Activated CD4-positive, alpha-beta T cell treated with anti-CD3 and anti-CD28 coated beads for 24 hours (primary cell): ENCODE measurements around the gene DHODH.

ENCODE experiments used
- DNase-seq, 2 donors: peaks; one replicate each; pipeline ENCODE4 v3.0.0-alpha.2; 2020; ENCODE audit warnings: low read depth in 2 of 2

The DHODH gene

DNA sequence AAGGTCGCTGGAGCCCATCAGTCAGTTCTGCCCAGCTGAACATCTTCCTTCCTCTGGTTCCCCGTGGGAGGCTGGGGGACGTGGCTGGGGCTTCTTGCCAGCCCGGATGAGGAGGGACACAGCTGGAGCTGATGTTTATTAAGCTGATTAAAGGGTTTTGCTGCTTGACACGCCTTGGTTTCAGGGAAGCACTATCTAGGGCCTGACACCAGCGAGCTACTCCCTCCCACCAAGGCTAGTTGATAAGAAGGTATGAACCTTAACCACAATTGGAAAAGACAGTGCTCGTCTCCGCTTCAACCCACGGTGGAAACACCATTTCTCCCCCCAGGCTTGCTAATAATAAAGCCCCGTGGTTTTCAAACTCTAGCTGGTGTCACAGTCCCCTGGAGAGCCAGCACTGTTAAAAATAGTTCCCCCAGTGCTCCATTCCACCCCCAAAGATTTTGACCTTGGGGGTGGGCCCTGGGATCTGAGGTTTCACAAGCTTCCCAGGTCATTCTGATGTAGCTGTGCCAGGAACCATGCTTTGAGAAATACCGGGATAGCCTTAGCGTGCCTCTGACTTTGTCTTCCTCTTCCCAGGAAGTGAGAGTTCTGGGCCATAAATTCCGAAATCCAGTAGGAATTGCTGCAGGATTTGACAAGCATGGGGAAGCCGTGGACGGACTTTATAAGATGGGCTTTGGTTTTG lies 5.5 kb downstream of the DHODH start:
- no peak for DNase-seq

DNA sequence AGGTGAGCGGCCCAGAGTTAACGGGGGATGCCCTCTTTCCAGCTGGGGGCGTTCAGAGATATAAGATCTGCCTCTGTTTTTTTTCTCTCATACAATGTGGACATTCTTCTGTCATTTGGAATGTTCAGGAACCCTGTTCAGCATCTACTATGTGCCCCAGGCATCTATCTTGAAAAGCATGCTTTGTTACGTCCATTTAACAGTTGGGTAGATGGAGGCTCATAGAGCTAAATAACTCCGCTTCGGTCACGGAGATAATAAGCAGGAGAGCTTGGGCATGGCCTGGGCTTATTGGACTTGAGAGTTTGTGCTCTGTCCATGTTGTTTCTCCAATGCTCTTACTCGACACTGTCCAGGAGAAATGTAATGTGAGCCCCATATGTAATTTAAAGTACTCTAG lies 6.1 kb downstream of the DHODH start:
- DNase-seq: no peak

DNA sequence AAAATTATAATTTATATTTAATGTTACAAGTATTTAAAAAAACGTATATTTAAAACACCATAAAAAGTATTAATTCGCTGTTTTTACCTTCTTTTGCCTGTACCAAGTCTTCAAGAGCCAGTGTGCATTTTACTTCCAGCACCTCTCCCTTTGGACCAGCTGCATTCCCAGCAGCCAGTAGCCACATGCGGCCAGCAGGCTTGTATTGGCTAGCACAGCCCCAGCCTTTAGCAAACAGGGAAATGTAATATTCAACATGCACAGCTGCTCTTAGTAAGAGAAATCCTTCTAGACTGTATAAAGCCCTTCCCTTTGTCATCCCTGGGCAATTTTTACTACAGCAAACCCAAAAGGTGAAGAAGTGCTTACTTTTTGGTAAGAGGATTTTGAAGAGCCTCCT lies 6.6 kb downstream of the DHODH start:
- DNase-seq: no peak

DNA sequence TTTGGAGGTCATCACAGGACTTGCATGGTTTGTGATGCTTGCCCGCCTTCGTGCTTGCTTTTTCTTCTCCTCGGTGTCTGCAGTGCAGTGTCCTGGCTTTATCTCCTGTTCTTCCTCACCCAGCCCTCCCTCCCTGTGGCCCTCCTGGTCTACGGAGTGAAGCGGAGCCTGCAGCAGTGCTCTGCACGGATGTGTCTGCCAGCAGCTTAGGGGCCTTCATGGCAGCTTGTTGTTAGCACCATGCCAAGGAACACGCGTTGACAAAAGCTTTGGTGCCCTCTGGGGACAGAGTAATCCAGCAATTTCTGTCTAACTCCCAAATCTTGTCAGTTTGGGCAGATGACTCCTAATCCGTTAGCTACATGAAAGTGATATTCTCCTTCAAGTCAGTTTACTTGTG lies 9.9 kb downstream of the DHODH start:
- DNase-seq: no peak

DNA sequence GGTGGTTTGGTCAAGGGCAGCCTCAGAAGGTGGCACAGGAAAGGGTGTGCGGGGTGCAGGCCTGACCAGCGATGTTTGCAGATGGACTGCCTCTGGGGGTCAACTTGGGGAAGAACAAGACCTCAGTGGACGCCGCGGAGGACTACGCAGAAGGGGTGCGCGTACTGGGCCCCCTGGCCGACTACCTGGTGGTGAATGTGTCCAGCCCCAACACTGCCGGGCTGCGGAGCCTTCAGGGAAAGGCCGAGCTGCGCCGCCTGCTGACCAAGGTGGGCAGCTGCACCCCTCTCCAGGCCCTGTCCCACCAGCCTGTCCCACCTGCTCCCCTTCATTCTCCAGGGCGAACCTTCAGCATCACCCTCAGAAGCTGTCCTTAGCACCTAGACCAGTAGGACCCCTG lies 12.5 kb downstream of the DHODH start:
- DNase-seq: no peak

DNA sequence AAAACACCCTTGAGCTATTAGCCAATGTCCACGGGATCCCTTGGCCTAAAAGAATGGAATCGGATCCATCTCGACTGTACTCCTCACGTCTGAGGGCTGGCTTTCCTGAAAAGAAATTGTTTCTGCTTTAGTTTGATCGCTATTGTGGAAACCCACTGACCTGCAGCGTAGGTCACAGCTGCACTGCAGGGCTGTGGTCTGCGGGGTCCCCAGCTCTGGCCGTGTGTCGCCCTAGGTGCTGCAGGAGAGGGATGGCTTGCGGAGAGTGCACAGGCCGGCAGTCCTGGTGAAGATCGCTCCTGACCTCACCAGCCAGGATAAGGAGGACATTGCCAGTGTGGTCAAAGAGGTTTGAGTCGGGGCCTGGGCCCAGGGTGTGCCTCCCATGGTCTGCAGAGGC lies 13.6 kb downstream of the DHODH start:
- no peak for DNase-seq

DNA sequence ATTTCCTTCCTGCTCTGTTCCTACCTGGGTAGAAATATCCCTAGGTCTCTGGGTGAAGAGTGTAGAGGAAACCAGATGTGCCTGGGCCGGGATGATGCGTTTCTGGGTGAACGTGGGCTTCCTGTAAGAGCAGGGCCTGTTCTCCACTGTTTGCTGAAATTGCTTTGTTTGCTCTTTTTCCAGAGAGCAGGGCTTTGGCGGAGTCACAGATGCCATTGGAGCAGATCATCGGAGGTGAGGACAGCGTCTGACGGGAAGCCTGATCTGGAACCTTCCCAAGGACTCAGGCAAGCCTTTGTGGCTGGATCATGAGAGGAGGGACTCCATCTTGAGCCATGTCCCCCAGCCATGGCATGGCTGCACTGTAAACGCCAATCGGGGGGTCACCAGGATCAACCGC lies 15.4 kb downstream of the DHODH start:
- no peak for DNase-seq

DNA sequence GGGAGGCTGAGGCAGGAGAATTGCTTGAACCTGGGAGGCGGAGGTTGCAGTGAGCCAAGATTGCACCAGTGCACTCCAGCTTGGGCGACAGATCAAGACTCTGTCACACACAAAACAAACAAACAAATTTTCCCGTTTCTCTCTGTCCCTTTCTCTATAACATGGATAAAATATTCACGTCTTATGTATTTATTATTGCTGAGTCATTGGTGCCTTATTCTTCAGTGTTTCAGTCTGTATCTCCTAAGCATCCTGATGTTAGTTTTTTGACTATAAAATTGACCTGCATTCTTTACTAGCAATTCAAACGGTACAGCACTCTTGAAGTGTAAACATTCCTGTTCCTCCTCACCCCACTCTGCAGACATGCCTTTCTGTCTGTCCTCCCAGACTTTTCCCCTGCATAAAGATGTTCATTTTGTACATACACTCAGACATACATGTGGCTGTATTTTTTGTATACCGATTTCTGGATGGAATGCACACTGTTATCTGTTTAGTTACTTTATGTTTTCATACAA lies 16.4 kb downstream of the DHODH start:
- DNase-seq: no peak

DNA sequence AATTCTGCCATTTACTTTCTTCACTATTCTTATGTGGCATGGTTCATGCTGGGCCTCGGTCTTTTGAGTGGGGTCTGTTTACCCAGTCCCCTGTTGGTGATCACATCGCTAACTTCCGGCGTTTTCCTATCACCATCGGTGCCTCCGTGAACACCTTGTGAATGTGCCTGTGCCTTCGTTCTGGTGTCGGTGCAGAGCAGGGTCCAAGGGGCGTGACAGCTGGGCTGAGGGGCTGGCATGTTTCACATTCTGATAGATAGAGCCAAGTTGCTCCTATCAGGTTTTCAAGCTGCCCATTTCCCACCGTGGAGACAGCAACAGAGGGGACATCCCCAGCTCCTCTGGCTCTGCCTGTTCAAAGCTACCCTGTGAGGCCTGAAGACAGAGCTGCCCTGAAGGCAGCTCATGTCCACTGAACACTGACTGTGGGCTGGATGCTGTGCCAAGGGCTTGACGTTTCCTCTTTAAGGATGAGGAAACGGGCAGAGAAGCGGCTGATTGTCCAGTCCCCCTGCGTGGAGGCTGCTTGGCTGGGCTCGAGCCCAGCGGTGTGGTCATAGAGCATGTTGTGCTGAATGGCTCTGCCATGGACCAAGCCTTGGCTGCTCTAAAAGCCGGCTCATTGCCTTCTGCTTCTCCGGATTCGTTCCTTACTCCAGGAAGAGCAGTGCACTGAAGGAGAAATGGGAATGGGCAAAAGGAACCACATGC lies 17.0 kb downstream of the DHODH start:
- no peak for DNase-seq

DNA sequence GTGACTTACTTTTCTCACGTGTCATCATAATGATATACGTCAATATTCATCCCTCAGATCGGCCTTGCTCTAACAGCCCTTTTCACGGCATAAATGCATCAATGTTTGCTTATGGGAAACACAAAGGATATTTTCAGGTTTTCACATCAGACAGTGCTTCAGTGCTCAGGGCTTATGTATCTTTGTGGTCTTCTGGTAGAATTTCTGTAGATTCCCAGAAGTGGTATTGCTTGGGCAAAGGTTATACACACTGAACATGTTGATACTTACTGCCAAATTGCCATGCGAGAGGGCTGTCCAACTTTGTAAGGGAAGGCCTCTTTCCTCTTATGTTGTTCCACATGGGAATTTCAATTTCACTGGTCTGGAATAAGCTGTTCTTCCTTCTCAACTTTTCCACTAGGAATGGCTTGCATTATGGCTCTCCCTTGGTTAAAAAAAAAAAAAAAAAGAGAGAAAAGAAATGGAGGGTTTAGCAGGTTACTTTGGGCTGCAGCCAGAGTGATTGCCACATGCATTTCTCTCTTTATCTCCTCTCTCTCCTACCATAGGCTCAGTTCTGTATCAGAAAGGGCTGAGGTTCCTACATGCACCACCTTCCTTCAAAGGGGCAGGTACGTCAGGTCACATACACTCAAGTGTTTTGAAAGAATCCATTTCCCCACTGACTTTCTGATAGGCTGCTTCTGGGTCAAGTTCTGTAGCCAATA lies 19.3 kb downstream of the DHODH start:
- DNase-seq: no peak

DNA sequence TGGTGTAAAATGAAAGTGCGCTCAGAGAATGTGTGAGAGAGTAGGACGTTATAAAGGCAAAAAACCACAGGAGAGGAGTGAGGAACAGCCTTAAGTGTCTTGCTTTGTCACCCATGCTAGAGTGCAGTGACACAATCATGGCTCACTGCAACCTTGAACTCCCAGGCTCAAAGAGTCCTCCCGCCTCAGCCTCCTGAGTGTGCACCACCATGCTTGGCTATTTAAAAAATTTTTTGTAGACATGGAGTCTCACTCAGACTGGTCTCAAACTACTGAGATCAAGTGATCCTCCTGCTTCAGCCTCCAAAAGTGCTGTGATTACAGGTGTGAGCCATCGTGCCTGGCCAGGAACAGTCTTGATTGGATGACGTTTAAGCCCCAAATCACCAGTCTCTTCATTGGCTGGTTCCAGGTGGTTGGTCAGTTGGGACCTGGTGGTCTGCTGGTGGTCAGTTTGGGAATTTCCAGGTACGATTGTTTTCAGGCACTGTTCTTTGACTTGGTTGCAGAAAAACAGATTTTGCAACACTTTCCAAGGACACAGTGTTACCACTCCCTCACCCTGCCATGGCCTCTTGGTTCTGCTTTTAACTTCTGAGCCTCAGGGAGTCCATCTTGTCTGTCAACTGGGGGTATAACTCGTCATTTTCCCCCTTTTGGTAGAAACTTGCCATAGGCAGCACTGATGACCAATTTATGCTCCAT lies 21.2 kb downstream of the DHODH start:
- no peak for DNase-seq

DNA sequence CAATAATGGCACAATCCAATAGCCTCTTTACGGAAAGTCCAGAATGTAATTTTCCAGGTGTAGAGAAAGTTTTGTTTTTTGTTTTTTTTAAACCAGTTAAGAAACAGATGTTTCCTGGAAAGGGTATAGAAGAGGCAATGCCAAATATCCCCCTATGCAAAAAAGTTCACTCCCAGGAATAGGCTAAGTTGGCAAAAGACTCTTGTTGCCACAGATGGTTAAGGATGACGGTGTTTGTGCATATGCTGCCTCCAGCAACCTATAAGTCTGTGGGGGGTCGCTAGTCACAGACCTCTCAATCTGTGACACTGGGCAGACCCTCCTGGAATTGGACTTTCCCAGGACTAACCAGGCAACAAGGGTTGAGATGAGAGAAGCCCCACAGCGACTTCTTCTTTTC lies 24.9 kb downstream of the DHODH start:
- no peak for DNase-seq

DNA sequence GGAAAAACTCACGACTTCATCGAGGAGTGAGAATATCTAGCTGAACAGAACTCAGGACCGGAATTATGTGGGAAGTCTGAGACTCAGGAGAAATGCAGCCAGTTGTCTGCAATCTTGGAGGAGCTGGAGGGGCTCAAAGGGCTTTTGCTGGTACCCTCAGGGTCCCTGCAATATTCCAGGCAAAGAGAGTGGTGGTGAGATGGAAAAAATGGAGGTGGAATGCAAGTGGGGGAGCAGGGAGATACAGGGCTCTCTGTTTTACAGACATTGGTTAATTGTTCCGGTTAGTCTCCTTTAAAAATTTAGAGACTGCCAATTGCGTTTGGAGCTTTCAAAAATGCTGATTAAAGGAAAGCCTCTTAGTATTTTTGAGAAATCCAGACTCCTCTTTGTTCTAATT lies 27.6 kb downstream of the DHODH start:
- no peak for DNase-seq

DNA sequence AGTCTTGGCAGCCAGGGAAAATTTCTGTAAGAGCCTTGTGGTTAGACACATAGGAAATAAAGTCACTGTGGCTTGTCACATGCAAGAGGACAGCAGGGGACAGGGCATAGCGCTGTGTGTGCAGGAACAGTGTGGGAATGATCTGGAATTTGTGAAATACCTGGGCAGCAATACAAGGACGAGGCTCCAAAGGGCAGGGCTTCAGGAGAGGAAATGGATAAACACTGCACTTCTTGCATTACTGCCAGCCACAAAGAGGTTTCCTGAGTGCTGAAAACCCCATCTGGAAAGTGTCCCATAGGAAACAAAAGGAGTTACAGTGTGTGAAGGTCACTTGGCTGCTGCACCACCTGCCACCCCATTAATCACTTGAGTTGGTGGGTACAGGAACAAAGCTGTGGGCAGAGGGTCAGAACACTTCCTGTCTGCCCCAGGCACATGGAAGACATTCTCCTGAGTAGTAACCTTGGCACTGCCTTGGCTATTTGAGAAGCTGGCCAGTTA lies 33.7 kb downstream of the DHODH start:
- no peak for DNase-seq

DNA sequence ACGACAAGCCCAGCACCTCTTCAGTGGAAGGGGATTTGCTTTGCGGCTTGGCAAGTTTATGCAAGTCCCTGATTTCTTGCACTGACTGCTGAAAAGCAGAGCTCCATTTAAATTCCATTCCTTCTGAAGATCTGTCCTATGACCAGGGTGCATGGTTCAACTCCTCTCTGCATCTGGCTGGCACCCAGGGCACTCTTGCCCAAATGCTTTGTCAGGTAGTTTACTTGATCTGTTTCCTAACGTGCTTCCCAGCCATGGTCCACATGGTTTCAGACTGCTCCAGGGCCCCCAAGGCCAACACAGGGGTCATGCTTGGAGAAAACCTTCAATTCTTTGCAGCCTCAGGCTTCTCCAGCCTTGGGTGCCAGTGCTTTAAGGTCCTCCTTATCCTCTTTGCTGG lies 34.5 kb downstream of the DHODH start:
- no peak for DNase-seq

DNA sequence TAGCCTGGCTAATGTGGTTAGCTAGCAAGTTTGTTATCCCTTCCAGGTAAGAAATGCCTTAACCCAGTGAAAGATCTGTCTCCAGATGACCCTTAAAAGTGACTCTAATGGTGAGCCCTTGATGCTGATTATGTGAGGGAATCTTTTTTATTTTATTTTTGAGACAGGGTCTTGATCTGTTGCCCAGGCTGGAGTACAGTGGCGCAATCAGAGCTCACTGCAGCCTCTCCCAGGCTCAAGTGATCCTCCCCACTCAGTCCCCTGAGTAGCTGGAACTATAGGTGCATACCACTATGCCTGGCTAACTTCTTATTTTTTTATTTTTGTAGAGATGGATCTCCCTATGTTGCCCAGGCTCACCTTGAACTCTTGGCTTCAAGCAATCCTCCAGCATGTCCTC lies 35.0 kb downstream of the DHODH start:
- DNase-seq: no peak

DNA sequence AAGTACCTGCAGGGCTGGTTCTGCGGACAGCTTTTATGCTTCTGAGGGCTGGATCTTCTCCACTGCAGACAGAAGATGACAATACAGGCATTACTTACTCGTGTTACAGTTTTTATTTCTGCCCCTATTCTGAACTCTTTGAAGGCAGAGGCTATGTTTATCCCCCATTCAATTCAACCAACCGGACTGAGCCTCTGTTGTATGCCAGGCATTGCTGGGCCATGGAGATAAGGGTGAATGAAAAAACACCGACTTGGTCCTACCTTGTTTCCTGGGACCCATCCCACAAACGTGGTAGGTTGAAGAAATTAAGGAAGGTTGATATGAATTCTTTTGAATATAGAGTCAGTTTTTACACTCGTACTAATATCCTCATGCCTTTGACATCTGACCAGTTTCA lies 35.8 kb downstream of the DHODH start:
- DNase-seq: no peak

DNA sequence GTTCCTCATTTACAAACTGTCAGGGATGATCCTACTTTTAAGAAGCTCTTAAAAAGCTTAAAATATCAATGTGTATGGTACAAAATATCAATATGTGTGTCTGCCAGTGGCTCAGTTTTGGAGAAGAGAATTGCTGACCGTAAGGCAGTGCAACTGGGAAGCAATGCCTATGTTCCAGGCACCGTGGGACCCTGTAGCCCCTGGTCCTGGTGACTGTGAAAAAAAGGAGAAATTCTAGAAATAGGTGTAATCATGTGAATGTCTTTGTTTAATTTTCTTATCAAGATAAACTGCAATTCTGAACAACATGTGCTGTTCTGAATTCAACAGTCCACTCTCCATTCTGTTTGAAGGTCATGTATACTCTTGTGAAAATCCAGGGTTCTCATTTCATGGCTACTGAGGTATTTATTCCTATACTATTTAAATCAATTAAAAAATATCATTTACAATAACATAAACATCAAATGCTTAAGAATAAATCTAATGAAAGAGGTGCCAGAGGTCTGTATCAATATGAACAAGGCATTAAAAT lies 36.3 kb downstream of the DHODH start:
- DNase-seq: no peak

DNA sequence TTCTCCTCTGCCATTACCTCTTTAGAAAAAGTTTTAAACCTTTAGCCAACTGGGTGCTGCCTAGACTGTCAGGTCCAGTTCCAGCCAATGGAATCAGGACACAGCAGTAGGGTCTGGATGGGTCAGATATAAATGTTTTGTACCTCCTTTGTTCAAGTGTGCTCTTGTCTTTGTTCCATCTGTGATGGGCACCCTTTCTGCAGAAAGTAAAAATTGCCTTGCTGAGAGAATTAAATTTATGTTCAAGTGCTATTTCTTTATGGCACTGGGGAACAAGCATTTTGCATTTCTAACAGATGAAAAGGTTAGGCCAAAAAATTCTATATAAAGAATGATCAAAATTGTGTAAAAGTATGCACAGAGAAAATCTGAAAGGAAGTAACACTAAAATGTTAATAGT lies 40.6 kb downstream of the DHODH start:
- DNase-seq: no peak

DNA sequence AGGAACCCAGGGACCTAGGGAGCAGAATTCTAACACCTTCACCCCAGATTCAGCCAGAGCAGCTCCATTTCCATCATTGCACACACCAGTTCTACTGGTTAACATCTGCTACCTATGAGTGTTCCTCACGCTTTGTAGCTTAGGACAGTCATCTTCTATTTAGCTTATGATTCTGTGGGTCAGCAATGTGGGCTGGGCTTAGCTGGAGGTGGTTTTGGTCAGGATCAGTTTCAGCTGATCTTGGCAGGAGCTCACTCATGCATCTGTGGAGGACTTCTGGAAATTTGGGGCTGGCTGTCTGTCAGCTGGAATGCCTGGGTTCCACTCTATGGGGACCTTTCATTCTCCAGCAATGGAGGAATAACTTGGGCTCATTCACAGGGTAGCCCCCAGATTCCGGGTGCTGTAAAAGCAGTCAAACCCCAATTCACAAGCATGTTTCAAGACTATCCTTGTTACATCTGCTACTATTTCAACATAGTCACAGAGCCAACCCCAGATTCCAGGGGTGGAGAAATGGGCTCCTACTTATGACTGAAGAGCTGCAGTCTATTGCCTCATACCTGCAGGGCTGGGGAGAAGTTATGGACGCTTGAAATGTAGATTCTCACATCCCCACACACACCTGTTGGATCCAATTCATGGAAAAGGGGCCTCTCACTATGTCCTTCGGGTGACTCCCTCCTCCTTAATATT lies 42.4 kb downstream of the DHODH start:
- DNase-seq: no peak

DNA sequence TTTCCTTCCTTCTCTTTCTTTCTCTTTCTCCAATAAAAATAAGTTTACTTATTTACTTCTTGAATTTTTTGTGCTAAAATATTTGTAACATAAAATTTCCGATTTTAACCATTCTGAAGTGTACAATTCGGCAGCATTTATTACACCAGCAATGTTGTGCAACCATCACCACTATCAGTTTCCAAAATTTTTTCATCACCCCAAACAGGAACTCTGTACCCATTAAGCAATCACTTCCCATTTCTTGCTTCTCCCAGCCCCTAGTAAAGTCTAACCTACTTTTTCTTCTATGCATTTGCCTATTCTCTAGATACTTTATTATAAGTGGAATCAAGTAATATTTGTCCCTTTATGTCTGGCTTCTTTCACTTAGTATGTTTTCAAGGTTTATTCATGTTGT lies 43.3 kb downstream of the DHODH start:
- DNase-seq: no peak
